Stimulated activated CD4-positive, alpha-beta T cell treated with anti-CD3 and anti-CD28 coated beads, Interleukin-12 subunit alpha, Interleukin-12 subunit beta, amount 100 ng/mL, for 48 hours (primary cell): ENCODE measurements around the gene TOLLIP.

Experiments
- DNase-seq, 3 donors: peaks; one replicate each; pipeline ENCODE4 v3.0.0-alpha.2; 2020; ENCODE audit warnings: low read depth in 2 of 3, low spot score in 1 of 3

The TOLLIP gene

DNA sequence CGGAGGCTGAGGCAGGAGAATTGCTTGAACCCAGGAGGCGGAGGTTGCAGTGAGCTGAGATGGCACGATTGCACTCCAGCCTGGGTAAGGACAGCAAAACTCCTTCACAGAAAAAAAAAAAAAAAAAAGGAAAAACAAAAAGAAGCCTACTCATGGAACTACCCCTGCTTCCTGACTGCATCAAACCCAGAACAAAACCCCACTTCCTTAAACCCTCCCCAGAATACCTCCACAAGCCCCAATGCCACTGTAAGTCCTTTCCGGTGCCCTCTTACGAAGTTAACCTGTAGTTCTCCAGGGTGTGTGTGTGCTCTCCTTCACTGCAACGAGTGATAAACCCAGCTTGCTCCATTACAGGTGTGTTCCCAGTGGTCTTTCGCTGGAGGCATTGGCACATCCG is 8.6 kb upstream of the TOLLIP start:
- DNase-seq: no peak

GRCh38 chr11:1317432-1317831 is 8.0 kb upstream of the TOLLIP start:
- DNase-seq: no peak

DNA sequence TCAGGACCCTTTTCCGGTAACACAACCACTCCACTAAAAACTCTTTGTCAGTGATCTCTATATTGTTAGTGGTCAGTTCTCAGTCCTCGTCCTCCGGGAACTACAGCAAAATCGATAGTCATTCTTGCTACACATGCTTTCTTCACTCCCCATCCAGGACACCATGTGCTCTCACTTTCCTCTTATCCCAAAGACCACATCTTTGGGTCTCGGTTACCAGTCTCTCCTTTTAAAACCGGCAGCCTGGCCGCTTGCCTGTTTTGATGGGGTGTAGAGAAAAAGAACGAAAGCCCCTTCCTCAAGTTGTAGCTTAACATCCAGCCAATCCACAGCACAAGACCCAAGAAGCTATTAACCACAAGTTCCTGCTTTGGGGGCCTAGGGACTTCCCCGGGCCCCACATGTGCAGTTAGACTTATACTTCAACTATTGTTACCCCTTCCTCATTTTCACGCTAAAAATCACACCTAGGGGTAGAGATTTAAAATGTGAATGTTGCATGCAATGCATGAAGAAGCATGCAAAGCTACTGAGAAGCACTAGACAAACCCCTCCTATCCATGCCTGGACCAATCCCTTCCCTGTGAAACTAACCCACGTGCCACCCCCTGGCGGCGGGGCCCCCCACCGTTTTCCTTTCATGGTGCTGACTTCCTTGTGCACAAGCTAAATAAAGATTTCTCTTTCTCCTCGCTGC is 1.5 kb upstream of the TOLLIP start:
- DNase-seq: peak; percentile 32 to 50 (median 37)

GRCh38 chr11:1310318-1310687 is 871 bp upstream of the TOLLIP start:
- no peak for DNase-seq

DNA sequence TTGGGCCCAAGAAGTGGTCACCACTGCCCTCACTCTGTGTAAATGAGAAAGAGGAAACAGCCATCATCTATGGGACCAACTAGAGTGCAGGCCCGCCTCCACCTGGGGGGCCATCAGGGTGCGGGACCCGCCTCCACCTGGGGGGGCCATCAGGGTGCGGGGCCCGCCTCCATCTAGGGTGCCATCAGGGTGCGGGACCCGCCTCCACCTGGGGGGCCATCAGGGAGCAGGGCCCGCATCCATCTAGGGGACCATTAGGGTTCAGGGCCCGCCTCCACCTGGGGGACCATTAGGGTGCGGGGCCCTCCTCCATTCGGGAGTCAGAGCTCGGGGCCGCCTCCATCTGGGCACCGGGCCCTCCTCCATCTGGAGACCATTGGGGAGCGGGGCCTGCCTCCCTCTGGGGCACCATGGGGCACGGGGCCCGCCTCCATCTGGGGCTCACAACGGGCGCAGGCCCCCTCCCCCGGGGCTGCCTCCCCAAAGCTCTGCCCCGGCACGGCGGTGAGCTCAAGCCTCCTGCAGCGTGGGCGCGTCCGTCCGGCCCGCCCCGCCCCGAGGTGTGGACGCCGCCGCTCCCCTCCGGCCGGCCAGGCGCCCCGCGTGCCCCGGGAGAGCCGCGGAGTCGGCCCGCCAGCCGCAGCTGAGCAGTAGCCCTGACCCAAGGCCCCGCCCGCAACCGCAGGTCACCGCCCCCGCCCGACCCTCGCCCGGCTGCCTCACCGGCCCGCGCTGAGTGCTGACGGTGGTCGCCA is 512 bp downstream of the TOLLIP start:
- no peak for DNase-seq

GRCh38 chr11:1307998-1308742 is 1.3 kb downstream of the TOLLIP start:
- no peak for DNase-seq

GRCh38 chr11:1307163-1307870 is 2.1 kb downstream of the TOLLIP start:
- no peak for DNase-seq

- DNase-seq: no peak
These were observed 3.0 kb downstream of the TOLLIP start for GRCh38 chr11:1306186-1307162.

GRCh38 chr11:1305501-1306056 is 3.9 kb downstream of the TOLLIP start:
- no peak for DNase-seq

- no peak for DNase-seq
These were observed 4.4 kb downstream of the TOLLIP start for GRCh38 chr11:1305063-1305495.

- no peak for DNase-seq
These were observed 5.1 kb downstream of the TOLLIP start for GRCh38 chr11:1304380-1304779.

DNA sequence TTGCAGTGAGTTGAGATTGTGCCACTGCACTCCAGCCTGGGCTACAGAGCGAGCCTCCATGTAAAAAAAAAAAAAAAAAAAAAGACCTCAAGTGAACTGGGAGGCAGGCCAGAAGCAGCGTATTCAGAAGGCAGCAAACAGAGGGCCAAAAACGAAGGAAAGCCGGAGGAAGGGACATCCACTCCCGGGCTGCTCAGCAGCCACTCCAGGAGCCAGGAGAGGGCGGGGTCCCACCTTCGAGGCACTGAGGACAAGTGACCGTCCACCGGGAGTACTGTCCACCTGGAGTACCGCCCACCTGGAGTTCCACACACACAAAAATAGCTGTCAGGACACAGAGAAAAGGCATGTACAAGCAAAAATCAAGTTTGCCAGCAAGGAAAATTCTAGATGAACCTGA is 5.5 kb downstream of the TOLLIP start:
- DNase-seq: no peak

GRCh38 chr11:1303126-1303821 is 6.2 kb downstream of the TOLLIP start:
- no peak for DNase-seq

GRCh38 chr11:1302461-1303125 is 6.8 kb downstream of the TOLLIP start:
- no peak for DNase-seq

DNA sequence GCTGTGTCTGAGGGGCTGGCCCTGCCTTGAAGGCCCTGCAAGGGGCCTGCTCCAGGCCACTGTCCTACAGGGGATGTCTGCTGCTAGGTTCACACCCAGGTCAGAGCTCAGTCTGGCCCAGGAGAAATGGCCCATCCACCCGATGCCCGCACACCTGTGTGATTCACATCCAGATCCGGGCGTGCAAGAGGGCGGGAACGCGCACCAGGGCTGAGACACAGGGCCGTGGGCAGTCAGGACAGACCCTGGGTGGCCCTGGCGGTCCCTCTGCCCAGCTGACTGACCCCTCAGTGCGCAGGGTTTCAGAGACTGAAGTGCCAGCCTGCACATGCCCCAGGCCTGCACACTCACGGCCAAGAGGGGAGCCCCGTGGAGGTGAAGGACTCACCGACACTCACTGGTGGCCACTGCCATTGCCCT is 7.4 kb downstream of the TOLLIP start:
- DNase-seq: no peak

DNA sequence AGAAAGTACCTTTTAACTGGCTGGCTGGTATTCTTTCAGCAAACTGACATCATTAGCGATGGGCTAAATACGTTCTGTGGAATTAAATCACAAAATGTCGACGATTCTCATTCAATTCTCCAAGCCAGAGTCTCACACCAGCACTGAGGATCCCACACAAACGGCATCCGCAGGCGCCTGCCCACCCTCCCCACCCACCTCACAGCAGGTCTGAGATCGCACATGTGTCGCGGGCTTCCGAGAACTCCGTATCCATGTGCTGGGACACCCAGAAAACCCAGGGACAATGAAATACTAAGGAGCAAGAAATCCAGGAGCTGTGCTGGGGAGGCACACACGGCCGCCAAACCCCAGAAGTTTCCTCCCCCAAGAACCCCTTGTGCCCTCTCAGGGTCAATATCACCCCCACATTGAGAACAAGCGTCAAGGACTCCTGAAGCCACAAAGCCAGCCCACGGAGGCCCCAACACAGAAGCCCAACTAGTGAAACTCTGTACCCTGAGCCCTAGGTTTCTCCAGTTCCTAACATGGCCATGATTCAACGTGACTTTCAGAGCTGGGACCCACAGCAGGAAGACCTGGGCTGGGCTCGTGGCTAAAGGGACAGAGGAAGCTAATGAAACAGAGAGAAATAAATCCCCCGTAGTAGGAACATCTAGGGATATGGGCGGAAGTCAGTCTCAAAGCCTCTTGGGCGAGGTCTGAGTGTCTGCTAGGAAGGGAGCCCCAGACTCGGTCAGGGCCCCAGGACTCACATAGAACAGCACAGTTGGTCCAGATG is 8.0 kb downstream of the TOLLIP start:
- no peak for DNase-seq

DNA sequence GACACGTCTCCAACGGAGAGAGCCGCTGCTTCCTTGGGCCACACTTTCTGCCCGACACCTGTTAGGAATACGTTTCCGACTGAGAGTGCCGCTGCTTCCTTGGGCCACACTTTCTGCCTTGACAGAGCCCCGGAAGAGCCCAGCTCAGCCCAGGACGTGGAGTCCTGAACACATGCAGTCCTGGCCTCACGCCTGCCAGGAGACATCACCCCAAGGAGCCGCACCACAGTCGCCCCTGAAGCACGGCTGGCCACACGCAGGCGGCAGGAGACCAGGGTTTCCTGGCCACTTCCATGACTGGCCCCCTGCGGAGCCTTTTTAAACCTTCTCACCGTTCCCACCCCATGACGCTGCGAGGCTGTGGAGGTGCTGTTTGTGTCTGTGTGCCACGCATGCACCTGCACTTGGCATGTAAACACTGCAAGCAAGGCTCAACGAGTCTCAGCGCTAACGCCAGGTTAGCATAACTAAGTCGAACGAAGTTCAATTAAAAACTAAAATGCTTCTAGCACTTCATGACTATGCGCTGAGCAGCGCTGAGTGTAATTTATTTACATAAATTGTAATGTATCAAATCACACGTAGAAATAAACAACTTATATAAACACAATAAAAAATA is 8.8 kb downstream of the TOLLIP start:
- no peak for DNase-seq

DNA sequence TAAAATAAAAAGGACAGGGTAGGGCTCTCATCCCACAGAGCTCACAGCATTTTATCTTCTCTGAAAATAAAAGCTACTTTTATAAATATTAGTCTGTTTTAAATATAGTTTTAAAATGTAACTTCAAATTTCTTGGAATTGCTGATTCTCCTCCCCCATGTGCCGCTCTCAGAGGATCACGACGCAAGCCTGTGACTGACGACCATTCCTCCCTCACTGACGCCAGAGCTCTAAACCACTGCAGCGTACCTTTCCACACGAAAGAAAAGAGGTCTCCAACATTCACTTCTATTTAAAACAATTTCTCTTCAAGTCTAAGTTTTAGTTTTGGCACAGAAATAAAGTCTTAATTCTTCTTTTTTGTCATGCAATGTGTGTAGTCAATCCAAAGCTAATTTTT is 9.3 kb downstream of the TOLLIP start:
- DNase-seq: no peak
